ENCODE results near the gene ABHD6.
"Not testable (repeated sequence)": the region's sequence is repeated elsewhere in the genome, so short reads cannot be mapped to it uniquely, and the experiment has no call there.

ABHD6 gene, protein sequence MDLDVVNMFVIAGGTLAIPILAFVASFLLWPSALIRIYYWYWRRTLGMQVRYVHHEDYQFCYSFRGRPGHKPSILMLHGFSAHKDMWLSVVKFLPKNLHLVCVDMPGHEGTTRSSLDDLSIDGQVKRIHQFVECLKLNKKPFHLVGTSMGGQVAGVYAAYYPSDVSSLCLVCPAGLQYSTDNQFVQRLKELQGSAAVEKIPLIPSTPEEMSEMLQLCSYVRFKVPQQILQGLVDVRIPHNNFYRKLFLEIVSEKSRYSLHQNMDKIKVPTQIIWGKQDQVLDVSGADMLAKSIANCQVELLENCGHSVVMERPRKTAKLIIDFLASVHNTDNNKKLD

DNA sequence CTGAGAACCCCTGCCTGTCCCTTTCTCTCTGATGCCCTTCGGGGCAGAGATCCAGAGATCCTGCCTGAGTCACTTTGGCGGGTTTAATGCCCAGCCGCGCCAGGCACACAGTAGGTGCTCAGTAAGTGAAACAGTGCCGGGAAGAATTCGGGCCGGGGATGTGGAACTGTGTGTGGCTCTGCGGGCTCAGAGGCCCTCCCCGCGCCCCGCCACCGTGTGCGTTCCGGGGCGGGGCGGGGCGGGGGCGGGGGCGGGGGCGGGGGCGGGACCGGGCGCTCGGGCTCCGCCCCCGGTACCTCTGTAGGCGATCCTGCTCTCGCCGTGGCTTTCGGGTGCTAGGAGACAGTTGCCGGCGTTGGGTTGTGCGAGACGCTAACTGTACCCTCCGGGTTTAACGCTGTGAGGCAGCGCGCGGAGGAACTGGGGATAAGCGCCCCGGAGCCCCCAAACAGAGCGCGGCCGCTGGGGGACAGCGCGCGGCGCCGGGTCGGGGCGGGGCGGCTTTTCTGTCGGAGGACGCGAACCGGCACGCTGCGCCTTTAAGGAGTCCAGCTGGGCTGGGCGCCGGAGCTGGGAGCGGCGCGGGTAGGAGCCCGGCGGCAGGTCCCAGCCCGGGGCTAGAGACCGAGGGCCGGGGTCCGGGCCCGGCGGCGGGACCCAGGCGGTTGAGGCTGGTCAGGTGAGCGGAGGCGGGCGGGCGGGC is at the start of gene ABHD6:
Gene ABHD6 (plus strand): TSS at position 555 of the 703 bp plus-strand sequence. CDS start 18,795 bp downstream, outside the sequence.
- peak; percentile 72 to 77 for DNase-seq (ENCODE audit: low read depth in 2 of 2)

DNA sequence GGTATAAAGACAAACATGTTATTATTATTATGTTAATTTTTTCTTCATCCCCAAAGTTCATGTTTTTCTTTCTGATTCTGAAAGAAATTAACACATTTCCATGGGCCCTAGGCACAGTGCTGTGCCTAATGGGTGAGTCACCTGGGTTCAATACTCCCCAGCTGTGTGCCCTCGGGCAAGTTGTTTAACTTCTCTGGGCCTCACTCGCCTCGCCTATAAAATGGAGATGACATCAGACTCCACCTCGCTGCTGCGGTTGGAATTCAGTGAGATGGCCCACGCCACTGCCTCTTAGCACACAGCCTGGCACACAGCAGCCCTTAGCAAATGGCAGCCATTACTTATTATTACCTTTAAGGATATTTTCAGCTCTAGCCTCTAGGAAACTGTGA is 49.4 kb upstream of the ABHD6 start:
- no peak for DNase-seq (ENCODE audit: low read depth in 2 of 2)

DNA sequence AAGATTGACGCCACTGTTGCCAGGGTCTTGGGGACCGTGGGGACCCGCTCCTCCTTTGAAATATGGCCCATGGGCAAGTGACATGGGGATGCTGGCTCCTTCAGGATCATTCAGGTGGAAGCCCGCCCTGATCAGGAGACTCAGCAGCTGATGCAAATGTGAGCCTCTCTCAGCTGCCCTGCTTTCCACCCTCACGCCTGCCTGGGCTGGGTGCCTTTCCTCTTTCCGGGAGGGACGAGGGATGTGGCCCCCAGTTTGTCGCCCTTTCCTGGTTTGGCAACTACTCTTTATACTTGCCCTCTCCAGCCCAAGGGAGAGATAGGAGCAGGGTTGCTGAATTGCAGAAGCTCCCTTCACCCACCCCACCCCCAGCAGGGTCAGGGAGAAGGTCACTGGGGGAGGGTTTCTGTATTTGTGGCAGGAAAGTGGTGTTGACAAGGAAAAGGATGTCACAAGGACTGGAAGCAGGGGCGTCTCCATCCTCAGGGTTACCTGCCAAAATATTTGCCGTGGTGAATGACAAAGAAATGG is 48.6 kb upstream of the ABHD6 start:
- no peak for DNase-seq (ENCODE audit: low read depth in 2 of 2)

DNA sequence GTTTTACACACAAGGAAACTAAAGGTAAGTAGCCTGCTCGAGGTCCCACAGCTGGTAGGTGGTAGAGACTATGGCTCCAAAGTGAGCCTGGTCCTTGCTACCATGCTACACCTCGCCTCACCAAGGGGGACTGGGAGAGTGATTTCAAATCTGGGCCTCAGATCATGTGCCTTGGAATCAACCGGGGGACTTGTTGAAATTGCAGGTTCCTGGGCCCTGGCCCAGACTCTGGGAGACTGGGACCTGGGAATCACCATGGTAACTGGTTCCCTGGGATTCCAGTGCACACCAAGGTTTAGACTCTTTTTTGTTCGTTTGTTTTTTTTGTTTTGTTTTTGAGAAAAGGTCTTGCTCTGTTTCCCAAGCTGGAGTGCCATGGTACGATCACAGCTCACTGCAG is 47.9 kb upstream of the ABHD6 start:
- no peak for DNase-seq (ENCODE audit: low read depth in 2 of 2)

DNA sequence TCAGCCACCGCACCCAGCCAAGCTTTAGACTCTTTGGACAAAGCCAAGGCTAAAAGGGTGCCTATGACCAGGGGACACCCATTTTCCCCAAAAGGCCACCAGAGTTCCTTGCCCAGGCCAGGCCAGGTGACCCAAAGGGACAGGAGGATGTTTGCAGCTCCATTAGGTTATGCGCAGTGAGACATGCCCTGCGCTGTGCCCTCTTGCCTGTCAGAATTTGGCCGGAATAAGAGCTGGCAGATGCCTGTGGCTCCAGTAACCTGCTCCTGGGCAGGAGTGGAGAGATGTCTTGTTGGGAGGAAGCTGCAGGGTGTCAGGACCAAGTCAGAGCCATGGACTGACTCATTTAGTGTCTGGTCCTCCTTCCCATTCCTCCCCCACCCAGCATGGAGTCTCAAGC is 47.3 kb upstream of the ABHD6 start:
- no peak for DNase-seq (ENCODE audit: low read depth in 2 of 2)

DNA sequence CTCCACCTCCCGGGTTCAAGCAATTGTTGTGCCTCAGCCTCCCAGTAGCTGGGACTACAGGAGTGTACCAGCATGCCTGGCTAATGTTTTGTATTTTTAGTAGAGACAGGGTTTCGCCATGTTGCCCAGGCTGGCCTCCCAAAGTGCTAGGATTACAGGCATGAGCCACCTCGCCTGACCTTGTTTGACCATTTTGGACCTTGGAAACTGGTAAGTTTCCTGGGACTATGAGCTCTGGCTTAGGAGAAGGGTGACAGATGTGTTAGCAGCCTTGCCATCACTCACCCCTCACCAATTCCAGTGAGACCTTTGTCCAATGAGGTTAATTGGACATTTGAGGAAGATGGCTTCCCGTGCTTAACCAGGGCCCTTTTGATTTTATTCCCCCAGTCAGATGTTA is 46.7 kb upstream of the ABHD6 start:
- DNase-seq (ENCODE audit: low read depth in 2 of 2), result no peak

DNA sequence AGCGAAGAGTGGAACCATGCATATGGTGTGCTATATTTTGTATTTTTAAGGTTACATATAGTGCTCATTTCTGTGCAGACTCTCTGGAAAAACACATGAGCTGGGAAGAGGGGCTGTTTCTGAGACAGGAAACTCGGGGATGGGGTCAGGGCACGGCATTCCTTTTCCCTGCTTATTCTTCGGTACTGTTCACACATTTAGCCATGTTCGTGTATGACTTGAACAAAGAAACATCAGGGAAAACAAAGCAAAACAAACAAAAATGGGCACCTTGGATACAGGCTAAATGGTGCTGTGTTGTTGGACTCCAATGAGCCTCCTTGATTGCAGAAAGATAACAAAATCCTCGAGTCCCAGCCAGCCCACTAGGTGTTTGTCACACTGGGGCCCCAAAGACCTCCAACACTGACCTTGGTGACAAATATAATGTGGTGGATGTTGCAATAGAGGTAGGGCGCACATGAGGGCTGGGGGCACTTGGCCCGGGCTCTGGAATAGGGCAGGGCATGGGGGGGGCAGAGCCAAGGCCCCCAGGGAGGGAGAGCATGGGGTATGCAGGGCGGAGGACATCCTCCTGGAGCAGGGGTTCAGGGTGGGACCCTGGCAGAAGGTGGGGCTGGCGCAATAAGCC is 46.1 kb upstream of the ABHD6 start:
- no peak for DNase-seq (ENCODE audit: low read depth in 2 of 2)

DNA sequence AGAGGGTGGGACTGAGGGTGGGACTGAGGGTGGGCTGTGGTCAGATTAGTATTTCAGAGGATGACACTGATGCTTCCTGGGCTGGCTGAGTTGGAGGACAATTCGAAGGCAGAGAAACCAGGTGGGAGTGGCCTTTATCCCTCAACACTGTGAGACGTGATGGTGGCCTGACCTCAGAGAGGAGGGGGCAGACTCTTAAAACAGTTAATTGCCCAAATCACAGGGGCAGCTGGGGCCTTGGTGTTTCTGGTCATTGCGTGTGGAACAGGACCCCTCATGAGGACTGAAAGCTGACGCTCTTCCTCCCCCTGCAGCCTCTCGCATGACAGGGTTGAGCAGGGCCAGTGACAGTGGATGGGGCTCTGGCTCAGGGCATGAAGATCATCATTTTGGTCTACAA is 45.5 kb upstream of the ABHD6 start:
- no peak for DNase-seq (ENCODE audit: low read depth in 2 of 2)

DNA sequence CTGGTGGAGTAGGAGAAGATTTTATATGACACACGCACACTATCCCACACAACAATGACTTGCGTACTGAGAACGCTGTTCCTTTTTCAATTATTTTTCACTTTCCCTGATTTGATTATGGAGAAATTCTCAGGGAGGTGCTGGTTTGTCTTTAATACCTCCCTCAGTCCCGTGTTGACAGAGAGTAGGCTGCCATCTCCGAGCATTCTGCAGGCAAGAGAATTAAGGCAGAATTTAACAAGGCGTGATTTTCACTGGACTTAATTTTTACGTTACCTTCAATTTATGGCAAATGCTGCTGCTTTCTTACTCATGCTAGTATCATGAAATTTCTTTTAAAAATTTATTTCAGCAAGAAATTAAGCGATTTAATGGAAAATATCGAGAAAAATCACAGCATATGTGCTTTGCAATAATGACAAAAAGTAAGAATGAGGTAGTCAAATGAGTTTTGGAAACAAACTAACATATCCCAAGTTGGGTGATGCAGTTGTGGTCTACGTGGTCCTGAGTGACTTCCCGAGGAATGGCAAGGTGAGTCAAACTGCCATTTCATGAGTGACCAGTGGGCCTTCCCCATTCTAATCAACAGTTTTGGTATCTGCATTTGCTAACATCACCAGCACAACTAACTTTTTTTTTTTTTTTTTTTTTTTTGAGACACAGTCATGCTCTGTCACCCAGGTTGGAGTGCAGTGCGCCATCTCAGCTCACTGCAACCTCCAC is 43.7 kb upstream of the ABHD6 start:
- DNase-seq (ENCODE audit: low read depth in 2 of 2), result no peak

DNA sequence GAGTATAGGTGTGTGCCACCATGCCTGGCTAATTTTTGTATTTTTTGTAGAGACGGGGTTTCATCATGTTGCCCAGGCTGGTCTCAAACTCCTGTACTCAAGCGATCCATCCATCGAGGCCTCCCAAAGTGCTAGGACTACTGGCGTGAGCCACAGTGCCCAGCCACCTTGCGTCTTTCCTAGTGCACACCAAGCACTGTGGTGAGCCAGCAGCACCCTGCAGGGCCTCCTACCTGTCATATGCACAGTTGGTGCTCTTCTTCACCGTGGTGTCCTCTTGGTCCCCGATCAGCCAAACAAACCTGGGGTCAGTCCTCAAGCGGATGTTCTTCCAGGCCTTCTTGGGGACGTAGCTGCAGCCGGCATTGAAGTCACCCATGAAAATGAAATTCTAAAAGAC is 40.0 kb upstream of the ABHD6 start:
- no peak for DNase-seq (ENCODE audit: low read depth in 2 of 2)

DNA sequence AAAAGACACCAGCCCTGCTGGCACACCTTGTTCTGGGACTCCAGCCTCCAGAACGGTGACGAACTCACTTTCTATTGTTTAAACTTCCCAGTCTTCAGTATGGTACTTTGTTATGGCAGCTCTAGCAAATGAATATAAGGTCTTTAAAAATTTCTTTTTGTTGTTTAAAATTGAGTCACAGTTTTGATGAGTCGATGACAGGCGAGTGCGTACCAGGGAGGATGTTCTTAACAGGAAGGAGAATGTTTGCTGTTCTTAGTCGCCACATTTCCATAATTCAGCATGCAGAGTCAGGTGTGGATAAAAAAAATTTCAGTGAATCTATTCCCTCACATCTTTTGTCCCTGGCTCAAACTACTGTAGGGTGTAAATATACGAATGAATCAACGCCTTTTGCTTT is 39.2 kb upstream of the ABHD6 start:
- no peak for DNase-seq (ENCODE audit: low read depth in 2 of 2)

DNA sequence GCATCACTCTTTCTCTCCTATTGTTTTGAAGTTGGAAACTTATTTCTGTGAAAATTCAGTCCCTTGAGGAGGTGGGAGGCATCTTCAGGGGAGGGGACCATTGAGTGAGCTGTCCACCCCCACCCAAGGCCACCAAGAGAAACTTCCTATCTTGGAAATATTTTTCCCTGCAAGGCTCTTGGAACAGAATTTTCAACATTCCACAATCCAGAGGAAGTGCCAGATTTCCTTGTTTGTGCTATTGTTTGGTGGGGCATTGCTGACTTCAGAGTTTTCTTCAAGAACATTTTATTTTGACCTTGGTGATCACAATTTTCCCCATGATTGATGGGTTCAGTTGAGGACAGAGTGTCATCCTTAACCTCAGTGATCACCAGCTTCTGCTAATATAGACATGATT is 38.8 kb upstream of the ABHD6 start:
- no peak for DNase-seq (ENCODE audit: low read depth in 2 of 2)

DNA sequence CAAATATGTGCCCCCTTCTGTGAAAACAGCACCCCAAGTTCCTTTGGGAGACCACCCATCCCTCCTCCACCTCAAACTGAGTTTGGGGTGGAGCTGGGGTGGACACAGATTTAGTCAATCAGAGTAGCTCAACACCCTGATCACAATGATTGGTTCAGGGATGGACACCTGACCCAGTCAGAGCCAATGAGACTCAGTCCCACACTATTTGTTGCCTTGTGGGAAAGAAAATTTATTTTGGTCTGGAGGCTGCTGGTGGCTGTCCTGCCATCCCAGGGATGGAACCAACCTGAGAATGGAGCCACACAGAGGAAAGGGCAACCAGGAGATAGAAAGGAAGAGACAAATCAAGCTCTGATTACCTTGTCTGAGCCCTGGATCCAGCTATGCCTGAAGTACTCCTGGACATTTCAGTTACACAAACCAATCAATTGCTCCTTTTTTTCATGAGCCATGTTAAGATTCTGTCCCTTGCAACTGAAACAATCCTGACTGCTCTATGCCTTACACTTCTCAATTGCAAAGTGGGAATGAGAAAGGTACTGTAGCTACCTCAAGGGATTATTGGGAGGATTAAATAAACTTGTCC is 37.4 kb upstream of the ABHD6 start:
- no peak for DNase-seq (ENCODE audit: low read depth in 2 of 2)

DNA sequence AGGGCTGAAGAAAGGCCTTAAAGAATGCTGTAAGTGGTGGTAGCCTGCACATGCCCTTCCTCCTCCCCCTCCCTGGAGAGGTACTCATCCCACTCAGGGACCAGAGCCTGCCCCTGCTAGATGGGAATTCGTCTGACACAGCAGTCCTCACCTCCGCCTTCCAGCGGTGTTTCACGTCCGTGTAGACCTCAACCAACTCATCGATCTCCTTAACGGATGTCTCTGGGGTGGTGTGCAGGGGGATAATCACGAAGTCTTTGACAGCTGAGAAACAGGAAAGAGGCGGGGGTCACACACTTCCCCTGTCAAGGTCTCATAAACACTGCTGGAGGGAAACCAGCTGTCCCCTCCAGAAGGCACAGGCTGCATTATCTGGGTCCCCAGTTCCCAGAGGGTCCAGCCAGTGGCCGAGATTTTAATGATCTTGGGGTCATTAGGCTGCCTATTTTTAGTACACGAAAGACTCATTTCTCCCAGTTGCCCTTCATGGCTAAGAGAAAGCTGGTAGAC is 36.7 kb upstream of the ABHD6 start:
- no peak for DNase-seq (ENCODE audit: low read depth in 2 of 2)

DNA sequence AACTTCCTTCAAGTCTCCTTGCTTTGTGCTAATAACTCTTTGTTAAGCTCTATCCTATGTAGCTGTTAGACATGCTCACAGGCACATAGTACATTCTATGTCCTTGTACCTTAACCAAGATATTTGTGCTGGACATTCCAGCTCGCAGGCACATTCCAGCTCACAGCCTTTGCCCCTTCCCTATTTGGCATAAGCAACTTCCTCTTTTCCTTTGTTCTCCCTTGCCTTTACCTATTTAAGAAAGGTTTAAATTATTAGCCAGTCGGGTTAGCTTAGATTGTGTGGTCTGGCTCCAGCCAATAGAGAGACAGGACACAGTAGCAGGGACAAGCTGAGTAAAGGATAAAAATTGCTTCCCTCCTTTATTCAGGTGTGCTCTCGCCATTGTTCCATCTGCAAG is 36.1 kb upstream of the ABHD6 start:
- not testable (repeated sequence) for DNase-seq (ENCODE audit: low read depth in 2 of 2)

DNA sequence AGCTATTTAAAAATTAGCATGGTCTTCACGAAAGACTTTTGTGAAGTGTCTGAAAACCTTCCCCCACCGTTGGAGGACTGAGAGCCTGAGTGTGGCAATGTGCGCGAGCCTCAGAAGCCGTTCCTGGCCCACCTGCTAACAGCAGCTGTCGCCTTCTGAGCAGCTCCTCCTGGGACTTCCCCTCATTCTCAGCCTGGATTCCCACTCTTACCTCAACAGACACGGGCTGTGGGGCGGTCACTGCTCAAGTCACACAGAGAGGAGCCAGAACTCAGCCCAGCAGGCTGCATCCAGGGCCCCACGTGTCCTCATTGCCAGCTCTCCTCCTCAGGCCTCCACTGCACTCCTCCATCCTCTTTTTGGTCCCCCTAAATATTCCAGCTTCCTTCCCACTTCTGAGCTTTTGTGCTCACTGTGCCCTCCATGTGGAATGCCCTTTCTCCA is 34.7 kb upstream of the ABHD6 start:
- DNase-seq (ENCODE audit: low read depth in 2 of 2), result no peak

DNA sequence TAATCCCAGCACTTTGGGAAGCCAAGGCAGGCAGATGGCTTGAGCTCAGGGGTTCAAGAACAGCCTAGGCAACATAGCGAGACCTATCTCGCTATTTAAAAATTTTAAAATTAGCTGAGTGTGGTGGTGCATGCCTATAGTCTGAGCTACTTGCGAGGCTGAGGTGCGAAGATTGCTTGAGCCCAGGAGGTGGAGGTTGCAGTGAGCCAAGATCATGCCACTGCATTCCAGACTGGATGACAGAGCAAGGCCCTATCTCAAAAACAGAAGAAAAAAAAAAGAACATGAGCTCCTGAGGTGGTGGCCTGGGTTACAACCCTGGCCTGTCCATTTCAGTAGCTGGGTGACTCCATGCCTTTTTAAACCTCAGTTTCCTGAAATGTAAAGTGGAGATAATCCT is 34.1 kb upstream of the ABHD6 start:
- no peak for DNase-seq (ENCODE audit: low read depth in 2 of 2)

DNA sequence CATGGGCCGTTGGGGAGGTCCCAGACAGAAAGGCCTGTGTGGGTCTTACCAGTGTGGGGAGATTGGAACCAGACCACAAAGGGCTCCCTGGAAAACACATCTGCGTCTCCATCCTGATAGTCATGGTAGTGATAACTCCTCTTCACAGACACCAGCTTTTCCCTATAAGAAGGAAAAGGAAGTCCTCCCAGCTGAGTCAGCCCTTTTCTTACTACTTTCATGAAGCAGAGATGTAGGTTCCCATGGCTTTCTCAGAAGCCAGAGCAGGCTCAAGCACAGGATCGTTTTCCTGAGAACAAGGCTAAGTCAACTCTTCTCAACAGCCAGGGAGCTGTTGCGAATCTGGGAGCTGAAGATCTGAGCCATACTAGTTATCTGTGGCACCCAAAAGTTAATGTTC is 32.9 kb upstream of the ABHD6 start:
- no peak for DNase-seq (ENCODE audit: low read depth in 2 of 2)

DNA sequence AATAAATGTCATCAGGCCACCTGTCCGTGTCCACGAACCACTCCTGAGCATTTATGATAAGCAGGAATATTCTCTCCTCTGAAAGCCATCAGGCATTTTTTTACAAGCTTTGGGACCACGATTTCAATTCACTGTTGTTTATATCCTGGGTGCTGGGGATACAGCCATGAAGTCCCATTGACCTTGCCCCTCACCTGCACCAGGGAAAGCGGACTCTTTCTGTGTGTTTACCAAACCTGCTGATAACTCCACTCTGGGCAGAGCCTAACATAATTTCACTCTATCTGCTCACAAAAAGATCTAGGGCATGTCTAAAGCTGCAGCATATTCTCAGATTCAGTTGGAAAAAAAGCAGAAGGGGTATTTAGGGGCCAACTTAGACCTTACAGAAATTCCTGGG is 31.6 kb upstream of the ABHD6 start:
- DNase-seq (ENCODE audit: low read depth in 2 of 2), result no peak

DNA sequence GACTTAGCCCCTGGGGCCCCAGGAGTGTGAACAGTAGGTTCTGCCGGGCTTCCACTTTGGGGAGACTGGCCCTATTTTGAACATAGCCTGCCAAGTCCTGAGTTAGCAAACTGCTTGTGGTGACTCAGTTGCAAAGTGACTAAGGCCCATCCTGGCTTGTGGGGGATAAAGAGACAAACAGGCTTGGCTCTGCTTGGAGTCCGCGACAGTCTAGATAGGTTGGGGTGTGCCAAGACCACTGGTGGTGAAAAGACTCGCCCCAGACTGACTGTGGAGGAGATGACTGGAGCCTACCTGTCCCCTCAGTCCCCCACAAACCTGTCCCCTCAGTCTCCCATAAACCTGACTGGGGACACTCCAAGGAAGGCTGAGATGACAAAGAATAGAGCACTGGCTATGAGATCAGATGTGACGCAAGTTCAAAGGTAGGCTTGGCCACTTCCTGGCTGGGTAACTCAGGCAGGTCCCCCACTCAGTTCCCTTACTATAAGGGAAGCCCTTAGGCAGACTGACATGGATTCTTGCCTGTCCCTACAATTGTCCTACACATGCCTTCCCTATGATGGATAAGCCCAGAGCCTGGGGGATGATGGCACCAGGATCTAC is 31.1 kb upstream of the ABHD6 start:
- DNase-seq (ENCODE audit: low read depth in 2 of 2), result no peak

DNA sequence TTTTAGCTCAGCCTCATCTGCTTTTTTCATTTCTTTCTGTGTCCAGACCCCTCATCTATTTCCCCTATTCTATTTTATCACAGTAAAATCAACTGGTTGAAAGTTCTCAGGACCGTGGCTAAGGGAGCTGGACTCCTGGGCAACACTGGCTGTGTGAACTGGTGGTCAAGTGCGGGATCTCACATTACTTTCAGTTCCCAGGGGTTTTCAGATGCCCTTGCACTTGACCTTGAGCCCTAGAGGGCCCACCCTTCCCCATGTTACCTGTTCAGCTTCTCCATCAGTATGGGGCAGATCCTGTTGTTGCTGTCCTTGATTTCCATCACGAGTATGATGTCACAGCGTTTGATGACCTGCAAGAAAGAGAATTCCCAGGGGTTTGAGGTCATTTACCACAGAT is 29.6 kb upstream of the ABHD6 start:
- DNase-seq (ENCODE audit: low read depth in 2 of 2), result no peak
